ENCODE results near the gene ZNF620.
"Not testable (repeated sequence)": the region's sequence is repeated elsewhere in the genome, so short reads cannot be mapped to it uniquely, and the experiment has no call there.

ZNF620 gene

GRCh38 chr3:40502034-40502433 lies 3.8 kb upstream of the ZNF620 start:
- DNase-seq (ENCODE audit: low spot score), result no peak

- DNase-seq (ENCODE audit: low spot score), result no peak
Measured at GRCh38 chr3:40504636-40505430, 1.0 kb upstream of the ZNF620 start.

GRCh38 chr3:40511031-40511718 lies 5.3 kb downstream of the ZNF620 start:
- no peak for DNase-seq (ENCODE audit: low spot score)

- no peak for DNase-seq (ENCODE audit: low spot score)
Measured at GRCh38 chr3:40516201-40516600, 10.4 kb downstream of the ZNF620 start.

- no peak for DNase-seq (ENCODE audit: low spot score)
Measured at GRCh38 chr3:40518067-40518466, 12.2 kb downstream of the ZNF620 start.

- no peak for DNase-seq (ENCODE audit: low spot score)
Measured at GRCh38 chr3:40518848-40519247, 13.0 kb downstream of the ZNF620 start.

GRCh38 chr3:40521254-40521653 lies 15.4 kb downstream of the ZNF620 start:
- no peak for DNase-seq (ENCODE audit: low spot score)

- no peak for DNase-seq (ENCODE audit: low spot score)
Measured at GRCh38 chr3:40523781-40524180, 17.9 kb downstream of the ZNF620 start.

GRCh38 chr3:40524222-40524567 lies 18.4 kb downstream of the ZNF620 start:
- DNase-seq (ENCODE audit: low spot score), result no peak

- DNase-seq (ENCODE audit: low spot score), result peak; percentile 80
Measured at GRCh38 chr3:40524568-40525285, 18.9 kb downstream of the ZNF620 start, which contains the start of gene ZNF621. Gene ZNF621, plus strand, starts transcription at chr3:40524960. Its CDS starts 881 bp downstream, at chr3:40525841.

GRCh38 chr3:40528426-40528825 lies 22.6 kb downstream of the ZNF620 start:
- DNase-seq (ENCODE audit: low spot score), result no peak

GRCh38 chr3:40532252-40532651 lies 26.4 kb downstream of the ZNF620 start:
- no peak for DNase-seq (ENCODE audit: low spot score)

GRCh38 chr3:40534283-40534682 lies 28.4 kb downstream of the ZNF620 start:
- no peak for DNase-seq (ENCODE audit: low spot score)

- no peak for DNase-seq (ENCODE audit: low spot score)
Measured at GRCh38 chr3:40546816-40547215, 41.0 kb downstream of the ZNF620 start.

- DNase-seq (ENCODE audit: low spot score), result no peak
Measured at GRCh38 chr3:40550167-40550566, 44.3 kb downstream of the ZNF620 start.

GRCh38 chr3:40557575-40558161 lies 51.8 kb downstream of the ZNF620 start:
- no peak for DNase-seq (ENCODE audit: low spot score)

GRCh38 chr3:40562482-40562881 lies 56.6 kb downstream of the ZNF620 start:
- not testable (repeated sequence) for DNase-seq (ENCODE audit: low spot score)

- not testable (repeated sequence) for DNase-seq (ENCODE audit: low spot score)
Measured at GRCh38 chr3:40565629-40566028, 59.8 kb downstream of the ZNF620 start.

GRCh38 chr3:40566694-40567093 lies 60.9 kb downstream of the ZNF620 start:
- no peak for DNase-seq (ENCODE audit: low spot score)
